Activated naive CD4-positive, alpha-beta T cell treated with anti-CD3 and anti-CD28 coated beads, Interleukin-2, amount 50 U/mL, for 72 hours (primary cell): Measurements from ENCODE around the gene LTA. TPM values are rescaled to one million over a fixed set of nuclear protein-coding genes. Genes with fewer than 3 reads are reported as not detected.
A peak's percentile ranks its signal among the peaks of the same experiment; 100 is the strongest.
"Not testable (repeated sequence)": the region's sequence is repeated elsewhere in the genome, so short reads cannot be mapped to it uniquely, and the experiment has no call there.

Source experiments
- ATAC-seq, 2 donors: fragments of 150-1000 bp; cut with Tn5 transposase; 2 replicates each; pipeline ENCODE4 v1.10.0; 2021; ENCODE audit warnings: mild to moderate bottlenecking in 2 of 2, moderate library complexity in 2 of 2
- DNase-seq, 2 donors: peaks; one replicate each; pipeline ENCODE4 v3.0.0; 2021 to 2022; ENCODE audit warnings: low spot score in 2 of 2
- H3K27ac Mint-ChIP-seq, 2 donors: one replicate each; pipeline ENCODE4 v1.8.0; 2022; ENCODE audit warnings: mild to moderate bottlenecking in 2 of 2, mixed read lengths in 2 of 2
- H3K36me3 Mint-ChIP-seq, 2 donors: one replicate each; pipeline ENCODE4 v1.8.0; 2022; ENCODE audit warnings: mixed read lengths in 2 of 2
- H3K9me3 Mint-ChIP-seq, 2 donors: one replicate each; pipeline ENCODE4 v1.8.0; 2022; ENCODE audit warnings: mixed read lengths in 2 of 2
- total RNA-seq, 2 donors: library from RNA; stranded (reverse); gene quantifications; one replicate each; pipeline ENCODE4 v1.2.3, GENCODE V29; 2022

LTA gene
- total RNA-seq, 2 donors from 2014 or later: 266 to 1,366 TPM

DNA sequence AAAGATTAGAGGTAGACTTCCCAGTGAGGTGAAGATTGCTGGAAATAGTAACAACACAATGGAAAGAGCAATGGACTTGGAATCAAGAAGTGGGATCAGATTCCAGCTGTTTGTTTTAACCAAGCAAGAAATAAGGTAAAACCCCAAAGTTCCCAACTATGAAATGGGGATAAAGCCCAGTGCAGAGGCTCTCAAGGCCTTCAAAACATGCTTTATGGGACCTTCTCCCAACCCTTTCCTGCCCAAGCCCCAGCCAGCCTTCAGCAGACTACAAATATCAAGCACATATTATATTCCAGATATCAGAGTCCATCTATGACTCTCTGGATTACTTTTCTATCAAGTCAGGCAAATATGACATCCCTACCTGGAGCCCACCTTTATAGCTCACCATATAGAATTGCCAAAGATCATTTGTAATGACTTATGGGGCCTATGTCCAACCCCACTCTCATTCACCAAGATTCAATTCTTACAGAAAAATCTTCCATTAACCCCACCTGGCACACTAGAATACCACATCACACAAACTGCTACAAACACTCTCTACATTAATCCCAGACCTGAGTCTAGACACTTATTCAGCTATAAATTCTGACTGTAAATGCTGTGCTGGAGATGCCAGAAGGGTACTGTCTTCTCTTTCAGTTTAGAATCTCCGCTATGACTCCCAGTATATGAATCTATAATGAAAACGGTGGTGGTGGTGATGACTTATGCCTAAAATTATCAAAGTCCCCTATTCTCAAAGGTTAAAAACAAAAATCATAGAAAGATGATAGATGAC lies 36.4 kb upstream of the LTA start:
- DNase-seq: no peak
- Mint-ChIP-seq H3K36me3 (peaks cover 57 to 79% of the 10 kb centered on the region in 2 donors), H3K27ac (peak overlapping the region; percentile 69 to 79), H3K9me3 (no peaks in the 10 kb centered on the region)
- peak in 1 of 2 donors; percentile 21 for ATAC-seq

DNA sequence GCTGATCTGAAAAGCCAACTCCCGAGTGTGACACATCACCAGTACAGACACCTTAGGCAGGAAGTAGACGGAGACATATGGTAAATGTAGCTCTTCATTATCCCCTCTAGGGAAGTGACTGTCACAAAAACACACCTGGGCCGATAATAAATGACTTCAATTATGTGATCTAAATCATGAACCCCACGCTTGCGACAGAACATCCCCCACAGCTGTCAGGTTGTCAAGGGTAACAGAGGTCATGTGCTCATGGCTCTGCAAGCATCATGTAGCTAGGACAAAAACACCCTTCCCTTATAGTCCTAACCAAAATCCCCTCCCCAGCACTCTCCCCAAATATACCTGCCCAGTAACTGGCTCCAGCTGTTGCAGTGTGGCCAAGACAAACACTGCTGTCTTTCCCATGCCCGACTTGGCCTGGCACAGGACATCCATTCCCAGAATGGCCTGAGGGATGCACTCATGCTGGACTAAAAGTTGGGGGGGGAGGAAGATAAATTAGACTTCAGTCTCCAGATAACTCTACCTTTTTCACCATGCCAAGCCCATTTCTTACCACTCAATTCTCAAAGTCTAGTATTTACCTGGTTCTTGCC lies 33.2 kb upstream of the LTA start:
- ATAC-seq (no peak), DNase-seq (peak in 1 of 2 donors; percentile 48)
- H3K9me3 Mint-ChIP-seq: no peaks in the 10 kb centered on the region
- peak overlapping the region; percentile 94 to 99 for H3K27ac Mint-ChIP-seq
- H3K36me3 Mint-ChIP-seq: peaks cover 66 to 71% of the 10 kb centered on the region in 2 donors

DNA sequence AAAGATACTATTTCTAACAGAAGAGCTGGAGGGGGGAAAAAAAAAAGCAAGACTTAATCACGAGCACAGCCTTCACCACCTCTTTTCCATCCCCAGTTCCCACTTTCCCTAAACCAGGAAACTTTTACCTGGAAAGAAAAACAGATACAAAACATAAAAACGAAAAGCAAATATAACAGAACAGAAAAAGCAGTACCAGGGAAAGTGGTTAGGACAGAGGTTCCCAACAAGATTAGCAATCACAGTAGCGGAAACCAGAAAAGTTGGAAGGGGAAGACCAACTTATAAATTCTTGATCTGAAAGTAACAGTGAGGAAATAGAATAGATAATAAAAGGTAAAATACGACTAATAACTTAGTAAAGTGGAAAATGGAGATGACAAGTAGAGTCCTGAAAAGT lies 31.4 kb upstream of the LTA start:
- DNase-seq: no peak

DNA sequence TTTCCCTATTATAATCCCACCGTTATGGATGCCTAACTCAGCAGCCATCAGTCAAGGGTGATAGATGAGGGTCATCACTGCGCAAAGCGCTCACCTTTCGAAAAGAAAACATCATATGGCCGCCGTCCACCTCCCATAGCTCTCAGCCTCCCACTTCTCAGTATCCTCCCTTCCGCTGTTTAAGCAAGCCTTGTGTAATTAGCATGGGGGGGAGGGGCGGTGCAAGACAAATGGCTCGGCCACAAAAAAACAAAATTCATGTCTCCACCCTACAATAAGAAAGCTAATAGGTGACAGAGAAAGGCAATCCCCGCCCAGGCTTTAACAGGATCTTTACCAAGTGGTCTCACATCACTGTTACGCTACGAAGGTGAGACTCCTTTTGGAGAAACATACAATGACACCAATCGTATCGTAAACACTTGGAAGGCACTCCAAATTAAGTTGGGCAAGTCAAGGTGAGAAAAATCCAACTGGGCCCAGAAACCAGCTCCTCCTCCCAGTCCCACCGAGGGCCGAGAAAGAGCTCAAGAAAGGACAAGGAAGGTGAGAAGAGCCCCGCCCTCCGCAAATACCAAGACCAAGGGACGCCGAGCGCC lies 30.9 kb upstream of the LTA start:
- ATAC-seq: peak; percentile 7 to 28
- no peaks in the 10 kb centered on the region for H3K9me3 Mint-ChIP-seq

More for the DNA sequence above, 31.4 kb upstream of the LTA start:
- peaks cover 53 to 55% of the 10 kb centered on the region in 2 donors for H3K36me3 Mint-ChIP-seq
- H3K27ac Mint-ChIP-seq: peak overlapping the region; percentile 99
- ATAC-seq: no peak
- H3K9me3 Mint-ChIP-seq: no peaks in the 10 kb centered on the region

DNA sequence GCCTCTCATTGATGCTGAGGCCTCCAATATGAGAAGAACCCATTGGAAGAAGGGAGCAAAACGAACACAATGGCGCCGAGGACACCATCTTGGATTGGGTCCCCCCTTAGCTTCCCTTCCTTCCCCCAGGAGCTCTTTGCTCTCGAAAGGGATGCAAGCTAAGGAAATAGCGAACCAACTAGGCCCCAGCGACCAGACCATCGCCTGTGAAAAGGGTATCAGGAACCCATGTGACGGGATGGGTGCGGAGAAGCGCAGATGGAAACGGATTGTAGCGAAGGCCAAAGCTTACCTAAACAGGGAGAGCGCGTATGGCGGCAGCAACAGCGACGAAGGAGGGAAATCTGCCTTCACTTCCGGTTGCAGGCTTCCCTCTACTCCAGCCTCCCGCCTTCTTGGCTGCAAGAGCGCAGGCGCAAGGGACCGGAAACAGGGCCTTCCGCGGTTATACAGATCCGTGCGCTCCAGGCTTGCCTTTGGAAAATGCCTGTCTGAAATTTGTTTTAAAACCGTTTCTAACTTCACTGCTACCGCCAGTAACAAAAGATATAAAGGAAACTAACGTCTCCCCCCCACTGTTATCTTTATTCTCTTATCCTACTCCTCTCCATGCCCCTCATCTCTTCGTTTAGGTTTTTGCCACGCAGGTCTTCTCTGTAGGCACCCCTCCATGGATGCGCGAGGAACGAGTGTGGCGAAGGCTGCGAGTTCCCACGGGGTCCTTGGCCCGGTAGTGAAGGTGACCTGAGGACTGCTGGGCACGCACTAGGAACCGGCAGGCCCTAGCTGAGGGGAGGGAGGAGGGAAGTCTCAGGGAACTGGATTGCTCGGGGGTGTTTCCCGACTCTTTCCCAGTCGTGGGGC lies 30.2 kb upstream of the LTA start, which contains the start of gene DDX39B:
TSS of gene DDX39B (minus strand) at position 346 of the 864 bp plus-strand sequence. CDS start 1,471 bp downstream, outside the sequence.
- Mint-ChIP-seq H3K9me3 (no peaks in the 10 kb centered on the region), H3K36me3 (peaks cover 42 to 43% of the 10 kb centered on the region in 2 donors)
- ATAC-seq: peak; percentile 81 to 83

More for the DNA sequence above, 30.9 kb upstream of the LTA start:
- peak; percentile 57 to 60 for DNase-seq
- H3K36me3 Mint-ChIP-seq: peaks cover 48 to 50% of the 10 kb centered on the region in 2 donors
- H3K27ac Mint-ChIP-seq: peak overlapping the region; percentile 99

DNA sequence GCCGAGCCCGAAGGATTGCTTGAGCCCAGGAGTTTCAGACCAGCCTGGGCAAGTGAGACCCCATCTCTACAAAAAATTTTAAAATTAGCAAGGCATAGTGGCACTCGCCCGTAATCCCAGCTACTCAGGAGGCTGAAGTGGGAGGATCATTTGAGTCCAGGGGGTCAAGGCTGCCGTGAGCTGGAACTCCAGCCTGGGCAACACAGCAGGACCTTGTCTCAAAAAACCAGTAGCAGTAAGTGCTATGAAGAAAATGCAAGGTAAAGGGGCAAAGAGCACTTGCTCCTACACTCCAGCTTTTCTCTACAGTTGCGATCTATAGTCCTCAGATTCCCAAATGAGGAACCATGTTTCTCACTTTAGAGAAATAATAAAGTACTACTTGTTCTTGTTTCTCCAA lies 28.4 kb upstream of the LTA start:
- ATAC-seq: no peak
- Mint-ChIP-seq H3K9me3 (no peaks in the 10 kb centered on the region), H3K36me3 (peaks cover 37% of the 10 kb centered on the region in 2 donors), H3K27ac (peak overlapping the region in 1 of 2 donors; percentile 99)
- no peak for DNase-seq

More for the DNA sequence above, 30.2 kb upstream of the LTA start, which contains the start of gene DDX39B:
- DNase-seq: peak; percentile 87 to 94
- peak within 1 kb of the TSS; percentile 99 for H3K27ac Mint-ChIP-seq

DNA sequence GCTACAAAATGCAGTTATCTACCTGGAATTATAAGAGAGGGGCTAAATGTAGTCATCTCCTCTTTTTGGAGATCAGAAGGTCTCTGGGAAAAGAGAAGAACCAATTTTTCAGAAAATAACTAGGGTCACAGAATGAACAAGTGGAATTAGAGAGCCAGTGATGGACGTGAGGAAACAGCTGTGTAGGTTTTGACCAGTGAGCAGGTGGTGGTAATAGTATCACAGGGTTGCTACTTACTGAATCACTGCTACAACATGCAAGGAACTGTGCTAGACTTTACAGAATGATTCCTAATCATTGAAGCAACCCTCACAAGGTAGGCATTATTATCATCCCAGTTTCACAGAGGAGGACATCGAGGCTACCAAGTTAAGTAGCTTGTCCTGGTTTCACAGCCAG lies 27.4 kb upstream of the LTA start:
- Mint-ChIP-seq H3K9me3 (no peaks in the 10 kb centered on the region), H3K36me3 (peaks cover 27% of the 10 kb centered on the region in 2 donors), H3K27ac (no peak overlapping the region)
- DNase-seq (no peak), ATAC-seq (no peak)

DNA sequence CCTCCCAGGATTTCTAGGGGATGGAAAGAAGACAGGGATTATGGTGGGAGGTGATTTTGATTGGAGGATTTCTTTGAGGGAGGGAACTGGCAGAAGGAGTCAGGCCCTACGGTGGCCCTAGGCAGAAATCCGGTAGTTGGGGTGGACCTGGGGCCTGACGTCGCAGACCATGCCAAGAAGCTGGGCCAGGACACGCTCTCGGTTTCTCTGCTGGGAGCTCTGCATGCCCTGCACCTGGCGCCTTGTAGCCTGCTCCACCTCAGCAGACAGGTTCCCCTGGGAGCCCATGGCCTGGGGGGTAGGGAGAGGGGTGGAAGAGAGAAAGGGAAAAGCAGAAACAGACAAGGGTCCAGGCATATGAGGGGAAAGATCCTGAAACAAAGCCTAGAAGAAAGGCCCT lies 26.8 kb upstream of the LTA start:
- Mint-ChIP-seq H3K27ac (peak overlapping the region in 1 of 2 donors; percentile 1), H3K36me3 (peaks cover 20 to 21% of the 10 kb centered on the region in 2 donors), H3K9me3 (no peaks in the 10 kb centered on the region)
- DNase-seq: no peak
- no peak for ATAC-seq

DNA sequence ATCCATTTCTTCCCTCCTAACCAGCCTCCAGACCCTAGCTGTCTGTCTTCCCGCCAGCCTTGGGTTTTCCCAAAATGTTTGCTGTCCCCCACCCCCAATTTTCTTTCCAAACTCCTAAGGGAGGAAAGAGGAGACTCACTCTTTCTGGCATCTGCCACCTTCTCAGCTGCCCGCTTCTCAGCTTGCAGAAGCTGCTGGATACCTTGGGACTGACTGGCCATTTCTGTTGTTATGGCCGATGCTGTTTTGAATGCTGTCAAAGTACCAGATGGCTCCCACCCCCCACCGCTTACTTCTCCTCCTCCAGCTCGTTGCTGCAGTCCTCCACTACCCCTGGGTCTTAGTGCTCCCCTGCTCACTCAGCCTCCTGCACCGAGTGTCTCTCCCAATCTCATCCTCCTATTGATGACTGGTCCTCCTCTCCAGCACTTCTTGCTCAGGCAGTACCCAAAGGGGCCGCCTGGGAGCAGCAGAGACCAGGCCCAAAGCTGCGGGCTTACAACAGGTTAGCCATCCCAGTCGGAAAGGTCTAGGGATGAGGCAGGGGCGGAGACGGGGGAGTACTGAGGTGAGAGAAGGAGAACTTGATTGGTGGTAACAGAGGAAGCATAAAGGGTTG lies 25.6 kb upstream of the LTA start, which contains the start of gene ATP6V1G2:
TSS of gene ATP6V1G2 (minus strand) at position 270 of the 619 bp plus-strand sequence. CDS start at position 221, 49 bp downstream.
- ATAC-seq (peak; percentile 76), DNase-seq (peak; percentile 90 to 95)
- H3K27ac Mint-ChIP-seq: peak within 1 kb of the TSS; percentile 87 to 93
- no peaks in the 10 kb centered on the region for H3K9me3 Mint-ChIP-seq
- H3K36me3 Mint-ChIP-seq: peaks cover 9% of the 10 kb centered on the region in 2 donors

DNA sequence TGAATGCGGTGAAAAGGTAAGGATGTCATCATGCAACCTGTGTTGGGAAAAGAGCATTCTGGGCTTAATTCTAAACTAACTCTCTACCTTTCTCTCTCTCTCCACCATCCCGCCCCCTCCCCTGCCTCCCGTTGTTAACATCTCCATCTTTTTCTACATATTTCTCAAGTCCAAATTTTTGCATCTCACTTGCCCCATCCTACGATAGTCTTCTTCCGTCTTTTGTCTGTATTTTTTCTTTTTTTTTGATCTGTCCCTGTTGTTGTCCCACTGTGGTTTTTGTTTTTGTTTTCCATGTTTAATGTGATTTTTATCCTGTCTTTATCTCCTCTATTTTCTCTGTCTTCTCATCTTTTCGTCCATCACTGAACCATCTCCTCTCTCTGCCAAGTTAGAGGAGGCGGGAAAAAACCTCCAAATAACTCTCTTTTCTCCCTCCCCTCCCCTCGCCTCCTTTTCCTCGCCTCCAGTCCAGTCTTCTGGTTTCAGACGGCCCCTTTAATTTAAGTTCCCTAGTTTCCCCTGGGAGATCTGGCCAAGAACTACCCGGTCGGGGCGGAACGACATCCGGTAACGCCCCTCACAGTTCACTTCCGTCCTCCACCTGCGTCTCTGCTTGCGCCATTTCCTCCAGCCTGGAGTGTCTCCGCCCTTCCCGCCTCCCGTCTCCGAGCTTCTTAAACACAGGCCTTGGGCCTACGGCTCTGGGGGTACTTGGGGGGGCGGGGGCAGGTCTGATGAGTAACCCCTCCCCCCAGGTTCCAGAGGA lies 24.9 kb upstream of the LTA start, which contains the start of gene NFKBIL1:
TSS of gene NFKBIL1 (plus strand) at position 651 of the 769 bp plus-strand sequence. CDS start at position 738, 87 bp downstream.
- Mint-ChIP-seq H3K36me3 (peaks cover 2 to 4% of the 10 kb centered on the region in 2 donors), H3K9me3 (no peaks in the 10 kb centered on the region), H3K27ac (peak within 1 kb of the TSS; percentile 87 to 93)
- DNase-seq (peak; percentile 87 to 88), ATAC-seq (peak; percentile 90 to 92)

DNA sequence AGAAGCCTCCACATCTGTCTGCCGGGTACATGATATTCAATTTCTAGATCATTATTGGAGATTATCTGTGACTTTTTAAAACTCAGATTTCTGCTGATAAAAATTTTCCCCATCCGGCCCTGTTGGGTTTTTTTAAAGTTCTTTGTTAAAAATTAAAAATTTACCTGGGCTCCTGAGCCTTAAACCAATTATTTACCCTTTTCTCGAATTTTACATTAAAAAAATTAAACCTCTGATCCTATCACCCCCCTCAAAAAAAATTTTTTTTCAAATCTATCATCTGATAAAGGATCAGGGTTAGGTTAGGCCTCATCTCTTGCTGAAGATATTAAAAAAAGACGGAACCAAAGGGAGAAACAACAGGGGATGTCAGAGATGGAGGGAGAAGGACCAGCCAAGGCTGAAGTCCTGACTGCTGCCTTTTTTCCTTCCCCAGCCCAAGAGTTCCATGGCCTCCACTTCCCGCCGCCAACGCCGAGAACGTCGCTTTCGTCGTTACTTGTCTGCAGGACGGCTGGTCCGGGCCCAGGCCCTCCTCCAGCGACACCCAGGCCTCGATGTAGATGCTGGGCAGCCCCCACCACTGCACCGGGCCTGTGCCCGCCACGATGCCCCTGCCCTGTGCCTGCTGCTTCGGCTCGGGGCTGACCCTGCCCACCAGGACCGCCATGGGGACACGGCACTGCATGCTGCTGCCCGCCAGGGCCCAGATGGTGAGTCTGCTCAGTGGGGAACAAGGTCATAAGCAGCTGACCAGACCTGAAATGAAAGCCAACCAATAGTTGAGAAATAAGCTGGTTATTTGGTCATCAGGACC lies 24.2 kb upstream of the LTA start:
- Mint-ChIP-seq H3K36me3 (peaks cover 0 to 4% of the 10 kb centered on the region in 2 donors), H3K27ac (peak overlapping the region; percentile 87 to 93), H3K9me3 (no peaks in the 10 kb centered on the region)
- ATAC-seq (no peak), DNase-seq (no peak)

DNA sequence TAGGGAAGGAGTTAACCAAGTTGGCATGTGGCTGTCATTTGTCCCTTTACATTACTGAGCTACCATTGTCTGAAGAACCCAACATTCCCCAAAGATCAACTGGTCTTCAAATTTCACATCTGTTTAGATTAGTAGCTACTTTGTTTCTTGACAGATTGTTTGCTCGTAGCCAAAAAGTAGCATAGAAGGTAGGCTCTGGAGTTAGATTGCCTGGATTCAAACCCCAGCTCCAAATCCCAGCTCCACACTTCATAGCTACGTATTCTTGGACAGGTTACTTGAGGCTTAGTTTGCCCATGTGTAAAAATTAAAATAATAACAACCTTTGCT lies 23.6 kb upstream of the LTA start:
- no peak for ATAC-seq

DNA sequence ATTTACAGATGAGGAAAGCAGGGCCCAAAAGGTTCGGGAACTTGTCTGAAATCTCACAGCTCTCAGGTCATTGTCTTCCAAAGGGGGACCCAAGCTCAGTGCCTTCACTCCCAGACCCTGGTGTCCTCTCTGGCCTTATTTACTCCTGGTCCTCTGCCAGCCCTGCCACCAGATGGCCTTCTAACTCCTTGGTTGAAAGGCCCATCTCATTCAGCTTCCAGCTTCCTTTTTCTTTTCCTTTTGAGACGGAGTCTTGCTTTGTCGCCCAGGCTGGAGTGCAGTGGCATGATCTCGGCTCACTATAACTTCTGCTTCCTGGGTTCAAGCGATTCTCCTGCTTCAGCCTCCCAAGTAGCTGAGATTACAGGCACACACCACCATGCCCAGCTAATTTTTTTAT lies 20.7 kb upstream of the LTA start:
- ATAC-seq, H3K9me3 Mint-ChIP-seq, H3K27ac Mint-ChIP-seq: not testable (repeated sequence)

More for the DNA sequence above, 23.6 kb upstream of the LTA start:
- Mint-ChIP-seq H3K36me3 (peaks cover 0 to 10% of the 10 kb centered on the region in 2 donors), H3K9me3 (no peaks in the 10 kb centered on the region), H3K27ac (peak overlapping the region; percentile 34 to 87)
- no peak for DNase-seq

DNA sequence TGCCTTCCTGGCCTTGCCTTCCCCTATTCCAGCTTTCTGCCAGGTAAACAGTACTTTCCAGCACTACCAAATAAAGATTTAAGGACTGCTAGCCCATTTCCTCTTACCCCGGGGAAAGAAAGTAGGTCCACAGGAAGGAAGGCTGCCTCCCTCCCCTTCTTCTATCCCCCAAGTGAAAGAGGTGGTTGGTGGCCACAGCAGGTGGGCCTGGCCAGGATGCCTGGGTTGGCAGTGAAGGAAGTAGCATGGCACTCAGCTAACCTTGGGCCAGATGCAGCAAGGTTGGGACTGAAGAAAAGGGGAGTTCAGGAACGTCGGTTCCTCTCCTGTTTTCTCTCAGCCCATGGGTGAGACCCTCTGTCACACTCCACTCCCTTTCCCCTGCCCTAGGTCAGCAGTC lies 15.8 kb upstream of the LTA start:
- H3K27ac Mint-ChIP-seq: no peak overlapping the region
- ATAC-seq (no peak), DNase-seq (no peak)
- H3K36me3 Mint-ChIP-seq: peaks cover 9 to 20% of the 10 kb centered on the region in 2 donors
- H3K9me3 Mint-ChIP-seq: peaks cover 0 to 7% of the 10 kb centered on the region in 2 donors

More for the DNA sequence above, 20.7 kb upstream of the LTA start:
- DNase-seq: peak in 1 of 2 donors; percentile 55
- H3K36me3 Mint-ChIP-seq: not testable (repeated sequence)
